HepG2 (cell line): ENCODE data around the gene SERPINA3. TPM values are rescaled to one million over a fixed set of nuclear protein-coding genes. Genes with fewer than 3 reads are reported as not detected.

Source experiments
- NBN ChIP-seq: fragments of 450-650 bp; conservative IDR thresholded peaks from 2 replicates; pipeline ENCODE4 v1.6.1; 2017
- NCOA2 ChIP-seq: sonication (generic); formaldehyde crosslinking; IDR thresholded peaks from 2 replicates; pipeline ENCODE4 v1.8.0; 2022; ENCODE audit warnings: inconsistent platforms
- PAX8 ChIP-seq: sonication (generic); formaldehyde crosslinking; IDR thresholded peaks from 2 replicates; pipeline ENCODE4 v1.8.0; 2022; ENCODE audit warnings: mild to moderate bottlenecking, missing genetic modification reagents, borderline replicate concordance
- PHF5A ChIP-seq: IDR thresholded peaks from one replicate; pipeline ENCODE4 v1.6.1; 2018; ENCODE audit warnings: low read depth, missing genetic modification reagents; ENCODE audit not compliant: unreplicated experiment
- RFX3 ChIP-seq: IDR thresholded peaks from 2 replicates; pipeline ENCODE4 v1.6.1; 2016; ENCODE audit warnings: missing biosample characterization, missing genetic modification reagents
- TEAD3 ChIP-seq: optimal IDR thresholded peaks from 2 replicates; pipeline ENCODE3; 2016; ENCODE audit warnings: borderline replicate concordance
- THAP11 ChIP-seq: IDR thresholded peaks from 2 replicates; pipeline ENCODE4 v1.6.1; 2016; ENCODE audit warnings: missing biosample characterization, missing genetic modification reagents
- ZNF234 ChIP-seq: sonication (generic); formaldehyde crosslinking; conservative IDR thresholded peaks from 2 replicates; pipeline ENCODE4 v1.5.1; 2020; ENCODE audit warnings: mild to moderate bottlenecking, missing genetic modification reagents
- ZNF264 ChIP-seq: sonication (generic); formaldehyde crosslinking; IDR thresholded peaks from 2 replicates; pipeline ENCODE4 v1.4.0; 2020; ENCODE audit warnings: missing genetic modification reagents
- ZNF496 ChIP-seq: sonication (generic); formaldehyde crosslinking; IDR thresholded peaks from 2 replicates; pipeline ENCODE4 v1.8.1; 2023; ENCODE audit warnings: mild to moderate bottlenecking, moderate library complexity, missing genetic modification reagents; ENCODE audit not compliant: insufficient replicate concordance
- ZNF766 ChIP-seq: sonication (generic); formaldehyde crosslinking; IDR thresholded peaks from 2 replicates; pipeline ENCODE4 v1.5.0; 2020; ENCODE audit warnings: missing genetic modification reagents, borderline replicate concordance
- ZNF776 ChIP-seq: sonication (generic); formaldehyde crosslinking; IDR thresholded peaks from 2 replicates; pipeline ENCODE4 v1.4.0; 2020; ENCODE audit warnings: mild to moderate bottlenecking, missing genetic modification reagents
- polyA plus RNA-seq, 8 experiments: library from polyadenylated mRNA; depleted of rRNA in 3 of 8; stranded (reverse) in 7 of 8; unstranded in 1 of 8; fragments of >200 nt; fragmentation: Illumina TruSeq in 4 of 8; extraction: Trizol in 4 of 8; gene quantifications; 2 replicates each; pipeline versions ENCODE4 v1.2.1 to v1.2.3, GENCODE V29; 2011 to 2016; ENCODE audit warnings: low read depth in 4 of 8, missing spikeins in 1 of 8, mixed read lengths in 1 of 8; ENCODE audit not compliant: insufficient read depth in 1 of 8
- total RNA-seq, 5 experiments: library from RNA; depleted of rRNA; stranded (reverse); fragments of >200 nt; fragmentation: Illumina TruSeq; extraction: Trizol; gene quantifications; 2 replicates each; pipeline ENCODE4 v1.2.3, GENCODE V29; 2016; ENCODE audit warnings: low read depth in 1 of 5
- TF ChIP-seq, protein P1 (sequence below): sonication (generic); formaldehyde crosslinking; IDR thresholded peaks from 2 replicates; pipeline ENCODE4 v1.9.0; 2021; ENCODE audit warnings: missing genetic modification reagents, borderline replicate concordance
- TF ChIP-seq, protein P2 (sequence below): sonication (generic); formaldehyde crosslinking; IDR thresholded peaks from 2 replicates; pipeline ENCODE4 v1.5.1; 2020; ENCODE audit warnings: missing genetic modification reagents, mild to moderate bottlenecking, borderline replicate concordance
- TF ChIP-seq, protein P3 (sequence below), 2 experiments: sonication (generic) in 1 of 2; formaldehyde crosslinking in 1 of 2; IDR thresholded peaks; 2 replicates each; pipeline versions ENCODE4 v1.5.1 to v1.6.1; 2011 to 2020; ENCODE audit warnings: borderline replicate concordance in 1 of 2, low read depth in 1 of 2, low read length in 1 of 2, mild to moderate bottlenecking in 1 of 2, missing genetic modification reagents in 1 of 2, moderate library complexity in 1 of 2
- TF ChIP-seq, protein P4 (sequence below): sonication (generic); formaldehyde crosslinking; IDR thresholded peaks from 2 replicates; pipeline ENCODE4 v1.5.0; 2020; ENCODE audit warnings: mild to moderate bottlenecking, missing genetic modification reagents, moderate library complexity

SERPINA3 gene
- total and polyA plus RNA-seq, 2 of the 13 experiments (the other 11 are each of a cell fraction or from before 2014, with no cell fraction given) = 825 to 2,200 TPM

DNA sequence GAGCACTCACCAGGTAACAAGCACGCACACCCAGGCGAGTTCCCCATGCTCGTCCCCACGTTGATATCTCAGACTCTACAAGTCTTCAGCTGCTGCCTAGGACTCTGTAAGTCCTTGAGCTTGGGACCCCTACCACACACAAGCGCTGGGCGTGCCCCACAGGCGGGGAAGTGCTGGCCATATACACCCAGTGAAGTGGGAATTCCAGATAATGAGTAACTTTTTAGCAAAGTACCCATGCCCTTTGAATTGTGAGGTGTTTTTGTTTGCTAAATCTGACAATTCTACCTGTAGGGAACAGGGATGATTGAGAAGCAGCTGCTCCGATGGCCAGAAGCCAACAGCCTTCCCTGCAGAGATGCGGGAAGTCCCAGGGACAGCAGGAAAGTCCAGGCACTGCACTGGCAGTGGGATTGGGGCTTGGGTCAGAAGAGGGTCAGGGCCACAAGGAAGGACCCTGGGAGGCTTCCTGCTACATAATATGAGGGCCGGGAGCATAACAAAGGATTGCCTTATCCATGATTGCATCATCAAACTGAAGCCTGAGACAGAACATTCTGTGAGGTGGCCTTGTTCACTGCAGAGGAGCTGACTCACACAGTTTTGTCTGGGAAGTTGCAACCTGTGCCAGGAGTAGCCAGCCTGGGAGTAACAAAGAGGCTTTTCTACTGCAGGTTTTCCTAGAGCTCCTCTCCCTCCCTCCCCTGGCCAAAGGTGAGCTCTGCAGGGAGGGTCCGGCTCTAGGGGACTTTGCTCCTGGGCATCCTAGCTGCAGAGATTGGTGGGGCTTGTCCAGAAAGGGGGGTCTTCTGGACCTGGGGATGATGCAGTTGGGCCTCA is 13.2 kb upstream of the SERPINA3 start (continued):
- TF ChIP-seq NCOA2 = peak; percentile 99
- no peak for TF ChIP-seq ZNF496 (CRISPR knock-in tag)
- TF ChIP-seq, protein P1, sequence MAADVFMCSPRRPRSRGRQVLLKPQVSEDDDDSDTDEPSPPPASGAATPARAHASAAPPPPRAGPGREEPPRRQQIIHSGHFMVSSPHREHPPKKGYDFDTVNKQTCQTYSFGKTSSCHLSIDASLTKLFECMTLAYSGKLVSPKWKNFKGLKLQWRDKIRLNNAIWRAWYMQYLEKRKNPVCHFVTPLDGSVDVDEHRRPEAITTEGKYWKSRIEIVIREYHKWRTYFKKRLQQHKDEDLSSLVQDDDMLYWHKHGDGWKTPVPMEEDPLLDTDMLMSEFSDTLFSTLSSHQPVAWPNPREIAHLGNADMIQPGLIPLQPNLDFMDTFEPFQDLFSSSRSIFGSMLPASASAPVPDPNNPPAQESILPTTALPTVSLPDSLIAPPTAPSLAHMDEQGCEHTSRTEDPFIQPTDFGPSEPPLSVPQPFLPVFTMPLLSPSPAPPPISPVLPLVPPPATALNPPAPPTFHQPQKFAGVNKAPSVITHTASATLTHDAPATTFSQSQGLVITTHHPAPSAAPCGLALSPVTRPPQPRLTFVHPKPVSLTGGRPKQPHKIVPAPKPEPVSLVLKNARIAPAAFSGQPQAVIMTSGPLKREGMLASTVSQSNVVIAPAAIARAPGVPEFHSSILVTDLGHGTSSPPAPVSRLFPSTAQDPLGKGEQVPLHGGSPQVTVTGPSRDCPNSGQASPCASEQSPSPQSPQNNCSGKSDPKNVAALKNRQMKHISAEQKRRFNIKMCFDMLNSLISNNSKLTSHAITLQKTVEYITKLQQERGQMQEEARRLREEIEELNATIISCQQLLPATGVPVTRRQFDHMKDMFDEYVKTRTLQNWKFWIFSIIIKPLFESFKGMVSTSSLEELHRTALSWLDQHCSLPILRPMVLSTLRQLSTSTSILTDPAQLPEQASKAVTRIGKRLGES (CRISPR knock-in tag) = peak; percentile 4; the same call in 1 of the 2 replicates
- TF ChIP-seq ZNF264 (CRISPR knock-in tag) = peak; percentile 86
- TF ChIP-seq TEAD3 = peak; percentile 91
- no peak for TF ChIP-seq PHF5A (CRISPR knock-in tag)
- peak; percentile 51 for TF ChIP-seq THAP11 (CRISPR knock-in tag)
- TF ChIP-seq, protein P2, sequence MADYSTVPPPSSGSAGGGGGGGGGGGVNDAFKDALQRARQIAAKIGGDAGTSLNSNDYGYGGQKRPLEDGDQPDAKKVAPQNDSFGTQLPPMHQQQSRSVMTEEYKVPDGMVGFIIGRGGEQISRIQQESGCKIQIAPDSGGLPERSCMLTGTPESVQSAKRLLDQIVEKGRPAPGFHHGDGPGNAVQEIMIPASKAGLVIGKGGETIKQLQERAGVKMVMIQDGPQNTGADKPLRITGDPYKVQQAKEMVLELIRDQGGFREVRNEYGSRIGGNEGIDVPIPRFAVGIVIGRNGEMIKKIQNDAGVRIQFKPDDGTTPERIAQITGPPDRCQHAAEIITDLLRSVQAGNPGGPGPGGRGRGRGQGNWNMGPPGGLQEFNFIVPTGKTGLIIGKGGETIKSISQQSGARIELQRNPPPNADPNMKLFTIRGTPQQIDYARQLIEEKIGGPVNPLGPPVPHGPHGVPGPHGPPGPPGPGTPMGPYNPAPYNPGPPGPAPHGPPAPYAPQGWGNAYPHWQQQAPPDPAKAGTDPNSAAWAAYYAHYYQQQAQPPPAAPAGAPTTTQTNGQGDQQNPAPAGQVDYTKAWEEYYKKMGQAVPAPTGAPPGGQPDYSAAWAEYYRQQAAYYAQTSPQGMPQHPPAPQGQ = no peak
- no peak; the same call in 1 of the 2 replicates for TF ChIP-seq ZNF766 (CRISPR knock-in tag)
- no peak for TF ChIP-seq RFX3 (CRISPR knock-in tag)
- TF ChIP-seq NBN = no peak
- 0 out of 2 replicates have a peak, but pooled peaks have one; percentile 29 for TF ChIP-seq ZNF776 (CRISPR knock-in tag)
- TF ChIP-seq PAX8 (CRISPR knock-in tag) = no peak
- TF ChIP-seq, protein P3, sequence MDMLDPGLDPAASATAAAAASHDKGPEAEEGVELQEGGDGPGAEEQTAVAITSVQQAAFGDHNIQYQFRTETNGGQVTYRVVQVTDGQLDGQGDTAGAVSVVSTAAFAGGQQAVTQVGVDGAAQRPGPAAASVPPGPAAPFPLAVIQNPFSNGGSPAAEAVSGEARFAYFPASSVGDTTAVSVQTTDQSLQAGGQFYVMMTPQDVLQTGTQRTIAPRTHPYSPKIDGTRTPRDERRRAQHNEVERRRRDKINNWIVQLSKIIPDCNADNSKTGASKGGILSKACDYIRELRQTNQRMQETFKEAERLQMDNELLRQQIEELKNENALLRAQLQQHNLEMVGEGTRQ (IDR thresholded peaks at IDR 0.05; ENCODE audit: low read depth, low read length) = no peak
- TF ChIP-seq, protein P3 (CRISPR knock-in tag; IDR thresholded peaks at IDR 0.05; ENCODE audit: borderline replicate concordance) = no peak
- TF ChIP-seq, protein P4, sequence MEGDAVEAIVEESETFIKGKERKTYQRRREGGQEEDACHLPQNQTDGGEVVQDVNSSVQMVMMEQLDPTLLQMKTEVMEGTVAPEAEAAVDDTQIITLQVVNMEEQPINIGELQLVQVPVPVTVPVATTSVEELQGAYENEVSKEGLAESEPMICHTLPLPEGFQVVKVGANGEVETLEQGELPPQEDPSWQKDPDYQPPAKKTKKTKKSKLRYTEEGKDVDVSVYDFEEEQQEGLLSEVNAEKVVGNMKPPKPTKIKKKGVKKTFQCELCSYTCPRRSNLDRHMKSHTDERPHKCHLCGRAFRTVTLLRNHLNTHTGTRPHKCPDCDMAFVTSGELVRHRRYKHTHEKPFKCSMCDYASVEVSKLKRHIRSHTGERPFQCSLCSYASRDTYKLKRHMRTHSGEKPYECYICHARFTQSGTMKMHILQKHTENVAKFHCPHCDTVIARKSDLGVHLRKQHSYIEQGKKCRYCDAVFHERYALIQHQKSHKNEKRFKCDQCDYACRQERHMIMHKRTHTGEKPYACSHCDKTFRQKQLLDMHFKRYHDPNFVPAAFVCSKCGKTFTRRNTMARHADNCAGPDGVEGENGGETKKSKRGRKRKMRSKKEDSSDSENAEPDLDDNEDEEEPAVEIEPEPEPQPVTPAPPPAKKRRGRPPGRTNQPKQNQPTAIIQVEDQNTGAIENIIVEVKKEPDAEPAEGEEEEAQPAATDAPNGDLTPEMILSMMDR (CRISPR knock-in tag) = peak; percentile 42
- no peak for TF ChIP-seq ZNF234 (CRISPR knock-in tag)
